Measurements from ENCODE around the gene SCGB2A2.

Gene SCGB2A2

DNA sequence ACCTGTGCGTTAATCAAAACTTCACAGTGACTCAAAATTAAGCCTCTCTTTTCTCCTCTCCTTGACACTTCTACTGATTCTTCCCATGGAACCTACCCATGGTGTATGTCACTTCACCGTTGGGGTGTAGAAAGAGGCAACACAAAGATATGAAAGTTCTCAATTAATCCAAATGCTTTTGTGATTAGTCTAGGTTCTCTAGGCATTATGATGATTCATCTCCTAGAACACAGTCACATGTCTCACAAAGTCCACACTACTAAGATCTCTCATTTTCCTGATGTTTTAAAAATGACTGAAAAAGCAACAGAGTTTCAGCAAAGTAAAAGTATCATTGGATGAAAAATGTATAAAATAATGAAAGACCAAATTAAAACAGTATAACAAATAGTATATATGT, 13.7 kb upstream of the SCGB2A2 start:
- ATAC-seq: no peak

DNA sequence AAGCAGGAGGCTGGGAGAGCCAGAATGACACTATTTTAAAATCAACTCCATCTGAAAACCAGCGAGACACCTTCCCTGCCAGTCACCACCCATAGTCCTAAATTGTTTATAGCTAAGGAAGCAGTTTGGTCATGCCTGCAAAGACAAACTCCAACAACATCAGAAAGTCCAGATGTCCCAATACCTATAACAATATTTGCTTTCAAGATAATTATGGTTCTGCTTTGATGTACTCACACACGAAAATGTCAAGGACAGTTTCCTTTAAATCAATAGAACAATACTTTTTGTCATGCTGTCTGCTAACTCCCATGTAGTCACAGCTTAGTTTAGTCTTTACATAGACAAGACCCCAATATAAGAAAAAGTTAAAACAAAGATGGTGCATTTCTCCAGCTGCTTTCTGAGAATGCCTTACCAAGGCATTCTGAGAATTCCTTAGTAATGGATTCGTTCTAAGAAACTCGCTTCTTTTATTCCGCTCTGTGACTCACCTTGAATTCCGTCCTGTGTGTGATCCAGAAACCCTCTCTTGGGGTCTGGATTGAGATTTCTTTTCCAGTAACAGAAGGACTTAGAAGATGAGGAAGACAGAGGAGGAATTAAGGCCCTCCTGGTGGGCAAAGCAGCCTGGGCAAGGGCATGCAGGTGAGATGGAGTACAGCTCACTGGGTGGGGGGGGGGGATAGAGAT, 9.6 kb upstream of the SCGB2A2 start:
- no peak for TF ChIP-seq CSDC2 (CRISPR knock-in tag; IDR thresholded peaks at IDR 0.05)
- no peak for TF ChIP-seq ZC3H10 (CRISPR knock-in tag; IDR thresholded peaks at IDR 0.05)
- TF ChIP-seq PPARA (CRISPR knock-in tag; IDR thresholded peaks at IDR 0.05; ENCODE audit: borderline replicate concordance): no peak
- TF ChIP-seq ZFP3 (CRISPR knock-in tag; IDR thresholded peaks at IDR 0.05): no peak
- TF ChIP-seq SNAI2 (CRISPR knock-in tag; IDR thresholded peaks at IDR 0.05): no peak
- no peak for TF ChIP-seq TOX (CRISPR knock-in tag; IDR thresholded peaks at IDR 0.05; ENCODE audit: borderline replicate concordance)
- no peak for TF ChIP-seq ZNF8 (CRISPR knock-in tag; IDR thresholded peaks at IDR 0.05)
- TF ChIP-seq, protein P1, sequence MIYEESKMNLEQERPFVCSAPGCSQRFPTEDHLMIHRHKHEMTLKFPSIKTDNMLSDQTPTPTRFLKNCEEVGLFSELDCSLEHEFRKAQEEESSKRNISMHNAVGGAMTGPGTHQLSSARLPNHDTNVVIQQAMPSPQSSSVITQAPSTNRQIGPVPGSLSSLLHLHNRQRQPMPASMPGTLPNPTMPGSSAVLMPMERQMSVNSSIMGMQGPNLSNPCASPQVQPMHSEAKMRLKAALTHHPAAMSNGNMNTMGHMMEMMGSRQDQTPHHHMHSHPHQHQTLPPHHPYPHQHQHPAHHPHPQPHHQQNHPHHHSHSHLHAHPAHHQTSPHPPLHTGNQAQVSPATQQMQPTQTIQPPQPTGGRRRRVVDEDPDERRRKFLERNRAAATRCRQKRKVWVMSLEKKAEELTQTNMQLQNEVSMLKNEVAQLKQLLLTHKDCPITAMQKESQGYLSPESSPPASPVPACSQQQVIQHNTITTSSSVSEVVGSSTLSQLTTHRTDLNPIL (CRISPR knock-in tag; IDR thresholded peaks at IDR 0.05; ENCODE audit: low read depth): no peak
- TF ChIP-seq GLIS3 (CRISPR knock-in tag; IDR thresholded peaks at IDR 0.05): no peak
- TF ChIP-seq ZFP30 (CRISPR knock-in tag; IDR thresholded peaks at IDR 0.05): no peak
- ATAC-seq: no peak

More for the DNA sequence above, 13.7 kb upstream of the SCGB2A2 start:
- TF ChIP-seq, protein P2, sequence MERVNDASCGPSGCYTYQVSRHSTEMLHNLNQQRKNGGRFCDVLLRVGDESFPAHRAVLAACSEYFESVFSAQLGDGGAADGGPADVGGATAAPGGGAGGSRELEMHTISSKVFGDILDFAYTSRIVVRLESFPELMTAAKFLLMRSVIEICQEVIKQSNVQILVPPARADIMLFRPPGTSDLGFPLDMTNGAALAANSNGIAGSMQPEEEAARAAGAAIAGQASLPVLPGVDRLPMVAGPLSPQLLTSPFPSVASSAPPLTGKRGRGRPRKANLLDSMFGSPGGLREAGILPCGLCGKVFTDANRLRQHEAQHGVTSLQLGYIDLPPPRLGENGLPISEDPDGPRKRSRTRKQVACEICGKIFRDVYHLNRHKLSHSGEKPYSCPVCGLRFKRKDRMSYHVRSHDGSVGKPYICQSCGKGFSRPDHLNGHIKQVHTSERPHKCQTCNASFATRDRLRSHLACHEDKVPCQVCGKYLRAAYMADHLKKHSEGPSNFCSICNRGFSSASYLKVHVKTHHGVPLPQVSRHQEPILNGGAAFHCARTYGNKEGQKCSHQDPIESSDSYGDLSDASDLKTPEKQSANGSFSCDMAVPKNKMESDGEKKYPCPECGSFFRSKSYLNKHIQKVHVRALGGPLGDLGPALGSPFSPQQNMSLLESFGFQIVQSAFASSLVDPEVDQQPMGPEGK (CRISPR knock-in tag; IDR thresholded peaks at IDR 0.05; ENCODE audit: borderline replicate concordance): no peak
- TF ChIP-seq TOX (CRISPR knock-in tag; IDR thresholded peaks at IDR 0.05; ENCODE audit: borderline replicate concordance) (no peak), ISL1 (CRISPR knock-in tag; IDR thresholded peaks at IDR 0.05) (no peak), PPARA (CRISPR knock-in tag; IDR thresholded peaks at IDR 0.05; ENCODE audit: borderline replicate concordance) (no peak), OSR1 (CRISPR knock-in tag; IDR thresholded peaks at IDR 0.05) (no peak), ZC3H10 (CRISPR knock-in tag; IDR thresholded peaks at IDR 0.05) (no peak), RARB (CRISPR knock-in tag; IDR thresholded peaks at IDR 0.05) (no peak), ESRRG (CRISPR knock-in tag; IDR thresholded peaks at IDR 0.05) (no peak), CSDC2 (CRISPR knock-in tag; IDR thresholded peaks at IDR 0.05) (no peak), ARNTL (CRISPR knock-in tag; IDR thresholded peaks at IDR 0.05; ENCODE audit: borderline replicate concordance, low read depth) (no peak), ZNF70 (CRISPR knock-in tag; IDR thresholded peaks at IDR 0.05) (no peak)
- TF ChIP-seq, protein P3, sequence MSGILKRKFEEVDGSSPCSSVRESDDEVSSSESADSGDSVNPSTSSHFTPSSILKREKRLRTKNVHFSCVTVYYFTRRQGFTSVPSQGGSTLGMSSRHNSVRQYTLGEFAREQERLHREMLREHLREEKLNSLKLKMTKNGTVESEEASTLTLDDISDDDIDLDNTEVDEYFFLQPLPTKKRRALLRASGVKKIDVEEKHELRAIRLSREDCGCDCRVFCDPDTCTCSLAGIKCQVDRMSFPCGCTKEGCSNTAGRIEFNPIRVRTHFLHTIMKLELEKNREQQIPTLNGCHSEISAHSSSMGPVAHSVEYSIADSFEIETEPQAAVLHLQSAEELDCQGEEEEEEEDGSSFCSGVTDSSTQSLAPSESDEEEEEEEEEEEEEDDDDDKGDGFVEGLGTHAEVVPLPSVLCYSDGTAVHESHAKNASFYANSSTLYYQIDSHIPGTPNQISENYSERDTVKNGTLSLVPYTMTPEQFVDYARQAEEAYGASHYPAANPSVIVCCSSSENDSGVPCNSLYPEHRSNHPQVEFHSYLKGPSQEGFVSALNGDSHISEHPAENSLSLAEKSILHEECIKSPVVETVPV (CRISPR knock-in tag; IDR thresholded peaks at IDR 0.05): no peak

DNA sequence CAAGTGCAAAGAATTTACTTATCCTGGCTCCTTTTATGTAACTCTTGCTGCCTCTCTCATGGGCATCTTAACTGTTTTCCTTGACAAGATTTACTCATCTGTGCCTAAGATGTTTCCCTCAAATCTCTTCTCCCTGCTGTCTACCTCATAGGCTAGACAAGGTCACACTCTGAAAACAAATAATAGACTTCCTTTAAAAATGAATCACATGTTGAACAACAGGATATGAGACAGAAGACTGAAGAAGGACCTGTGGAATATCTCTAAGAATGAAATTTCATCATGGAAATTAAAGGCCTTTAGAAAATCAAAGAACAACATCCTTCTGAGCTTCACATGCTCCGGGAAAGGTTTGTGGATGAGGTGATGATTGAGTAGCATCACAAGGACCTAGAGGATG, 6.0 kb upstream of the SCGB2A2 start:
- no peak for TF ChIP-seq TOX (CRISPR knock-in tag; IDR thresholded peaks at IDR 0.05; ENCODE audit: borderline replicate concordance)
- ATAC-seq: no peak

DNA sequence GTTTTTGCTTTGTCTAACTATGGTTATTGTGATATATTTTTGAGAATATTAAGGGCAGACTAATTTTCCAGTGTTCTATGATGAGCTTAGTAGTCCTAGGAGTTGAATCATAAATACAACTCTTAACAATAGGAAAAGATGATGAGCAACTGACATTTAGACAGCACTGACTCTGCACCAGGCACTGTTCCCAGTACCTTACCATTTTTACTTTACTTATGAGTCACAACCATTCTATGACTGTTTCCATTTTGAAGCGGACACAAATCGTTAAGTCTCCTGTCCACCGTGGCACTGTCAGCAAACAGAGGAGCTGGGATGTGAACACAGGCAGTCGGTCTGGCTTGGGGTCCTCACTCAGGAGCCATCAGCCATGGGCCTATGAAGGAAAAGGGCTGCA, 3.4 kb upstream of the SCGB2A2 start:
- ATAC-seq: no peak
- no peak for TF ChIP-seq CSDC2 (CRISPR knock-in tag; IDR thresholded peaks at IDR 0.05)
- TF ChIP-seq TOX (CRISPR knock-in tag; IDR thresholded peaks at IDR 0.05; ENCODE audit: borderline replicate concordance): no peak
- TF ChIP-seq, protein P3 (CRISPR knock-in tag; IDR thresholded peaks at IDR 0.05): no peak
- TF ChIP-seq ZNF70 (CRISPR knock-in tag; IDR thresholded peaks at IDR 0.05): no peak
- TF ChIP-seq, protein P1 (CRISPR knock-in tag; IDR thresholded peaks at IDR 0.05; ENCODE audit: low read depth): no peak
- no peak for TF ChIP-seq ZNF565 (CRISPR knock-in tag; conservative IDR thresholded peaks at IDR 0.05; ENCODE audit: low read depth)
- TF ChIP-seq OSR1 (CRISPR knock-in tag; IDR thresholded peaks at IDR 0.05): no peak
- TF ChIP-seq, protein P4, sequence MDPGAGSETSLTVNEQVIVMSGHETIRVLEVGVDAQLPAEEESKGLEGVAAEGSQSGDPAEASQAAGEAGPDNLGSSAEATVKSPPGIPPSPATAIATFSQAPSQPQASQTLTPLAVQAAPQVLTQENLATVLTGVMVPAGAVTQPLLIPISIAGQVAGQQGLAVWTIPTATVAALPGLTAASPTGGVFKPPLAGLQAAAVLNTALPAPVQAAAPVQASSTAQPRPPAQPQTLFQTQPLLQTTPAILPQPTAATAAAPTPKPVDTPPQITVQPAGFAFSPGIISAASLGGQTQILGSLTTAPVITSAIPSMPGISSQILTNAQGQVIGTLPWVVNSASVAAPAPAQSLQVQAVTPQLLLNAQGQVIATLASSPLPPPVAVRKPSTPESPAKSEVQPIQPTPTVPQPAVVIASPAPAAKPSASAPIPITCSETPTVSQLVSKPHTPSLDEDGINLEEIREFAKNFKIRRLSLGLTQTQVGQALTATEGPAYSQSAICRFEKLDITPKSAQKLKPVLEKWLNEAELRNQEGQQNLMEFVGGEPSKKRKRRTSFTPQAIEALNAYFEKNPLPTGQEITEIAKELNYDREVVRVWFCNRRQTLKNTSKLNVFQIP (CRISPR knock-in tag; IDR thresholded peaks at IDR 0.05; ENCODE audit: borderline replicate concordance, low read depth): no peak
- TF ChIP-seq ARNTL (CRISPR knock-in tag; IDR thresholded peaks at IDR 0.05; ENCODE audit: borderline replicate concordance, low read depth): no peak
- no peak for TF ChIP-seq ISL1 (CRISPR knock-in tag; IDR thresholded peaks at IDR 0.05)
- TF ChIP-seq TCF4 (CRISPR knock-in tag; IDR thresholded peaks at IDR 0.05; ENCODE audit: borderline replicate concordance): no peak
- TF ChIP-seq SNAI2 (CRISPR knock-in tag; IDR thresholded peaks at IDR 0.05): no peak
- TF ChIP-seq ZNF8 (CRISPR knock-in tag; IDR thresholded peaks at IDR 0.05): no peak
